Adipocyte (in vitro differentiated cells): ENCODE measurements around the gene NTPCR.

Experiments
- DNase-seq: peaks from one replicate; pipeline ENCODE4 v3.0.0-alpha.2; 2015; ENCODE audit warnings: low read depth
- H3K27me3 ChIP-seq: replicated peaks from 2 replicates; pipeline ENCODE4 v1.7.0; 2013; ENCODE audit warnings: mild to moderate bottlenecking, low read length, moderate library complexity; ENCODE audit not compliant: control insufficient read depth, insufficient read depth
- H3K36me3 ChIP-seq: 2 replicates; pipeline ENCODE4 v1.7.0; 2013; ENCODE audit warnings: low read length, mild to moderate bottlenecking, moderate library complexity; ENCODE audit not compliant: control insufficient read depth, insufficient read depth, severe bottlenecking
- H3K4me1 ChIP-seq: 2 replicates; pipeline ENCODE4 v1.7.0; 2013; ENCODE audit warnings: mild to moderate bottlenecking, low read length, moderate library complexity; ENCODE audit not compliant: control insufficient read depth, insufficient read depth
- H3K4me3 ChIP-seq: 2 replicates; pipeline ENCODE4 v1.7.0; 2013; ENCODE audit warnings: mild to moderate bottlenecking, low read length, moderate library complexity
- H3K9ac ChIP-seq: 2 replicates; pipeline ENCODE4 v1.7.0; 2013; ENCODE audit warnings: mild to moderate bottlenecking, low read length, moderate library complexity
- H3K9me3 ChIP-seq: 2 replicates; pipeline ENCODE4 v1.7.0; 2013; ENCODE audit warnings: mild to moderate bottlenecking, low read length, moderate library complexity; ENCODE audit not compliant: control insufficient read depth

Gene NTPCR

GRCh38 chr1:233024199-233024598 is 73.8 kb downstream of the NTPCR start:
- Histone ChIP-seq H3K9ac (no peak overlapping the region), H3K4me3 (no peak overlapping the region), H3K27me3 (no peaks in the 10 kb centered on the region), H3K36me3 (peaks cover 6% of the 10 kb centered on the region), H3K4me1 (peaks cover 6% of the 10 kb centered on the region), H3K9me3 (no peaks in the 10 kb centered on the region)
- no peak for DNase-seq

- Histone ChIP-seq H3K4me1 (peaks cover 6% of the 10 kb centered on the region), H3K27me3 (no peaks in the 10 kb centered on the region), H3K9me3 (no peaks in the 10 kb centered on the region), H3K36me3 (peaks cover 5% of the 10 kb centered on the region), H3K9ac (no peak overlapping the region), H3K4me3 (no peak overlapping the region)
- no peak for DNase-seq
These were observed 74.7 kb downstream of the NTPCR start for GRCh38 chr1:233025157-233025556.

DNA sequence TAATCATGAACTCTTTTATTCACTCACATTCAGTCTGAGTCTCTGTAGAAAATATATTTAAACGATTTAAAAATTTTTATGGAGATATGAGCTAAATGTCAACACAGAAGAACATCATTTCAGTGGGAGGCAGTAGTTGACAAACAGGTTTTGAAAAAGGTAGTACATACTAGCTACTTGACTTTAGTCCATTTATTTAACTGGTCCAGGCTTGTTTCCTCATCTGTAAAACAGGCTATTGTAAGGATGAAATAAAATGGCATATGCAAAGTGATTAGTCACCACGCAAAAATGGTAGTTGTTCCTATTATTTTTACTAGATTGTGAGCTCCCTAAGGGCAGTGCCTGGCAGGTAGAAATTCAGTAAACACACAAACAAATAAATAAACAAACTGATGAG is 75.2 kb downstream of the NTPCR start:
- H3K9me3 ChIP-seq: no peaks in the 10 kb centered on the region
- DNase-seq: no peak
- H3K27me3 ChIP-seq: no peaks in the 10 kb centered on the region
- H3K9ac ChIP-seq: no peak overlapping the region
- peaks cover 5% of the 10 kb centered on the region for H3K4me1 ChIP-seq
- H3K36me3 ChIP-seq: peaks cover 5% of the 10 kb centered on the region
- H3K4me3 ChIP-seq: no peak overlapping the region

- H3K4me1 ChIP-seq: no peaks in the 10 kb centered on the region
- no peak overlapping the region for H3K4me3 ChIP-seq
- DNase-seq: no peak
- H3K9ac ChIP-seq: no peak overlapping the region
- no peaks in the 10 kb centered on the region for H3K9me3 ChIP-seq
- H3K27me3 ChIP-seq: no peaks in the 10 kb centered on the region
- peaks cover 5% of the 10 kb centered on the region for H3K36me3 ChIP-seq
These were observed 76.6 kb downstream of the NTPCR start for GRCh38 chr1:233027046-233027445.

DNA sequence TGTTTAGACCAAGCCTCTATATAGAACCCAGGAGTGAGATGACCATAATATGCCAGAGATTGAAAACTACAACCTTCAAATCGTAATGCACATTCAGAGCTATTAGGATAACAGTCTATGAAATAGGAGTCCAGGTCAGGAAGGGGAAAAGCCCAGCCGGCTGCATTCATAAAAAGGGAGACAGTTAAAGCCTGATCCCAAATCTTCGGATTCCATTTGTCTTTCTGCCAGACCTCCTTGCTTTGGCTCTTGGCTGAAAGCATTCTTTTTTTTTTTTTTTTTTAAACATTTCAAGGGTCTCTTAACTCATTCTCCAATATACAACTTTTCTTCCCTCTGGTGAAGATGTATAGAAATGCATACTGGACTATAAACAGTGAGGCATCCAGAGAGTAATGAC is 81.1 kb downstream of the NTPCR start:
- no peak for DNase-seq
- Histone ChIP-seq H3K4me1 (peaks cover 18% of the 10 kb centered on the region), H3K9ac (no peak overlapping the region), H3K27me3 (no peaks in the 10 kb centered on the region), H3K9me3 (no peaks in the 10 kb centered on the region), H3K36me3 (no peaks in the 10 kb centered on the region), H3K4me3 (no peak overlapping the region)

DNA sequence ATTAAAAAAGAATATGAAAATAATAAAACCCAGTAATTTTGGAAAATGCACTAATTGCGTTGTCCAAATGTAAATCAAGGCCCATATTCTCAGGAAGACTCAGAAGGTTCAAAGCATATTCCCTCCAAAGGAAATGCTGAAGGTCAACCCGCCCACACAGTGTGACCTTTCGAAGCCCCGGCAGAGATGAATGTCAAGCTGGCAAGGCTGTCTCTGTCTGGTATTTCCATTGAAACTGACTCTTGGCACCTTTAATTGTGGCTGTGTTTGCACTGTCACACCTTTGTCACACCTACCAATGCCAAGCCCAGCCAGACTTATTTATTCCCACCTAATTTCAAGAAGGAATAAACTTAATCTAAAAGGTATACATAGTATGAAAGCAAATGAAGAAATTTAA is 82.5 kb downstream of the NTPCR start:
- Histone ChIP-seq H3K9me3 (no peaks in the 10 kb centered on the region), H3K9ac (no peak overlapping the region), H3K27me3 (no peaks in the 10 kb centered on the region), H3K36me3 (no peaks in the 10 kb centered on the region), H3K4me1 (peaks cover 18% of the 10 kb centered on the region), H3K4me3 (peak overlapping the region; percentile 19)
- no peak for DNase-seq

GRCh38 chr1:233033361-233033760 is 83.0 kb downstream of the NTPCR start:
- peak; percentile 61 for DNase-seq
- Histone ChIP-seq H3K4me1 (peaks cover 18% of the 10 kb centered on the region), H3K4me3 (peak overlapping the region; percentile 19)

More at GRCh38 chr1:233033361-233033760, 83.0 kb downstream of the NTPCR start:
- H3K9me3 ChIP-seq: no peaks in the 10 kb centered on the region
- no peaks in the 10 kb centered on the region for H3K36me3 ChIP-seq
- H3K27me3 ChIP-seq: no peaks in the 10 kb centered on the region
- H3K9ac ChIP-seq: no peak overlapping the region
